Measurements from ENCODE around the gene NMT1.

NMT1 gene

GRCh38 chr17:45091778-45092425 lies 30.8 kb downstream of the NMT1 start:
- Mint-ChIP-seq H3K9me3 (no peaks in the 10 kb centered on the region), H3K4me1 (no peaks in the 10 kb centered on the region), H3K36me3 (ENCODE audit: low read depth) (peaks cover 65% of the 10 kb centered on the region), H3K4me3 (no peak overlapping the region), H3K27me3 (ENCODE audit: low read depth) (no peaks in the 10 kb centered on the region), H3K27ac (no peak overlapping the region)
- no peak for TF ChIP-seq CTCF (IDR thresholded peaks at IDR 0.05; ENCODE audit: unreplicated experiment in 3 of 3)

GRCh38 chr17:45092911-45093430 lies 31.9 kb downstream of the NMT1 start:
- Mint-ChIP-seq H3K4me3 (no peak overlapping the region), H3K4me1 (no peaks in the 10 kb centered on the region), H3K27ac (peak overlapping the region in 1 of 3 experiments; percentile 30), H3K27me3 (ENCODE audit: low read depth) (peaks cover 2% of the 10 kb centered on the region), H3K36me3 (ENCODE audit: low read depth) (peaks cover 65% of the 10 kb centered on the region), H3K9me3 (no peaks in the 10 kb centered on the region)
- TF ChIP-seq CTCF (IDR thresholded peaks at IDR 0.05; ENCODE audit: unreplicated experiment in 3 of 3): no peak

- Mint-ChIP-seq H3K4me1 (no peaks in the 10 kb centered on the region), H3K27ac (peak overlapping the region in 1 of 3 experiments; percentile 30), H3K27me3 (ENCODE audit: low read depth) (peaks cover 4% of the 10 kb centered on the region), H3K9me3 (no peaks in the 10 kb centered on the region), H3K4me3 (no peak overlapping the region), H3K36me3 (ENCODE audit: low read depth) (peaks cover 66% of the 10 kb centered on the region)
- TF ChIP-seq CTCF (IDR thresholded peaks at IDR 0.05; ENCODE audit: unreplicated experiment in 3 of 3): no peak
Measured at GRCh38 chr17:45093444-45094110, 32.5 kb downstream of the NMT1 start.

GRCh38 chr17:45096141-45096540 lies 35.0 kb downstream of the NMT1 start:
- Mint-ChIP-seq H3K9me3 (no peaks in the 10 kb centered on the region), H3K27me3 (ENCODE audit: low read depth) (peaks cover 4% of the 10 kb centered on the region), H3K4me3 (no peak overlapping the region), H3K4me1 (no peaks in the 10 kb centered on the region), H3K36me3 (ENCODE audit: low read depth) (peaks cover 63% of the 10 kb centered on the region), H3K27ac (no peak overlapping the region)
- peak; percentile 29 to 40 (median 39) for TF ChIP-seq CTCF (IDR thresholded peaks at IDR 0.05; ENCODE audit: unreplicated experiment in 3 of 3)

GRCh38 chr17:45096926-45097325 lies 35.8 kb downstream of the NMT1 start:
- Mint-ChIP-seq H3K27ac (no peak overlapping the region), H3K4me1 (no peaks in the 10 kb centered on the region), H3K36me3 (ENCODE audit: low read depth) (peaks cover 61% of the 10 kb centered on the region), H3K4me3 (no peak overlapping the region), H3K9me3 (no peaks in the 10 kb centered on the region), H3K27me3 (ENCODE audit: low read depth) (peaks cover 4% of the 10 kb centered on the region)
- TF ChIP-seq CTCF (IDR thresholded peaks at IDR 0.05; ENCODE audit: unreplicated experiment in 3 of 3): no peak

All from nephron (organoid).